ENCODE measurements around the gene DPT.

The DPT gene

DNA sequence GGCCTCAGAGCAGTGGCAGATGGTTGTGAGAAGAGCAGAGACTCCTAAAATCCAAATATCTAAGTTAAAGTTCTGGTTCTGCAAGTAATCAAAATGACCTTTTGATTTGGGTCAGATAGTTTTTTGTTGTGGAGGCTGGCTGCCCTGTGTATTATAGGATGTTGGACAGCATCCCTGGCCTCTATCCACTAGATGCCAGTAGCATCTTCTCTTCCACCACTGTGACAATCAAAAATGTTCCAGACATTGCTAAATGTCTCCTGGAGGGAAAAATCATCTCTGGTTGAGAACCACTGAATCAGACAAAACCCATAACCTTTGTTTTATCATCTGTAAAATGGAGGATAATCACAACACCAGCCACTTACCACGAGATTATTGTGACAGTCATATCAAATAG is 5.9 kb upstream of the DPT start:
- DNase-seq = no peak

DNA sequence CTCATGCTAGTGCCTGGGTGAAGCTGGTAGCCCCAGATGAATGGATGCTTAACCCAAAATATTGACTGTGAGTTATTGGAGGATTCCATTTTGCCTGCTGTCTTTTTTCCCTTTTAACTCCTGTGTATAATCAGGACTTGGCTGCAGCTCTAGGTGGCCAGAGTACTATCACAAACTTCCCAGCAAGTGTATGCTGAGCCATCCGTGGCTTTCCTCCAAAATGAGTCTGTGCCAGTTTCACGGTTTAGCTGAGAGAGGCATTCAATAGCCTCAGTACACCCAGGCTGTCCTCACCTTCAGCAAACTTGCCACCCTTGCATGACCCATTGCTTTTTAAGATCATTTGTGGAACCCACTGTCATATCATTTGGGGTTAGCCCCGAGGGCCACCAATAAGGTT is 5.3 kb upstream of the DPT start:
- DNase-seq = no peak

DNA sequence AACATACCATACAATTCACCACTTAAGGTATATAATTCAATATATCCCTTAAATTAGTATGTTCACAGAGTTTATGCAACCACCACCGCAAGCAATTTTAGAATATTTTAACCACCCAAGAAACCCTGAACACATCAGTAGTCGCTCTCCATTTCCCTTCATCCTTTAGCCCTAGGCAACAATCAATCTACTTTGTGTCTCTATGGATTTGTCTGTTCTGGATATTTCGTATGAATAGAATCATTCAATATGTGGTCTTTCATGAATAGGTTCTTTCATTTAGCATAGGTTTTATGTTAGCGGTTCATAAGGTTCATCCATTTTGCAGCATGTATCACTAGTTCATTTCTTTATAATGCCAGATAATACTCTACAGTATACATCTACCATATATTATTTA is 4.2 kb upstream of the DPT start:
- DNase-seq = no peak

DNA sequence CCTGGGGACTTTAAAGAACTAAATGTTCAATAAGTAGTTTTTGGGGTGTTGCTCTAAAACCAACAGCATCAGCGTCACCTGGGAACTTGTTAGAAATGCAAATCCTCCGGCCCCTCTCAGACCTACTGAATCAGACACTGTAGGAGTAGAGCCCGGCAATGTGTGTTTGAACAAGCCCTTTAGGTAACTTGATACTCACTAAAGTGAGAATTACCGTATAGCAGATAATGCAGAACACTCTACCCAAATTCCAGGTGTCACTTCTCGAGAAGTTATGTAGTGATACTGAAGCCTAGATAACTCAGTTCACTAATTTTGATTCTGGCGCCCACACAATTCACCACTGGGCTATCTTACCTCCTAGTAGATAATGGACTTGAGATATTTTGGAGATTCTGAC is 3.7 kb upstream of the DPT start:
- DNase-seq = no peak

DNA sequence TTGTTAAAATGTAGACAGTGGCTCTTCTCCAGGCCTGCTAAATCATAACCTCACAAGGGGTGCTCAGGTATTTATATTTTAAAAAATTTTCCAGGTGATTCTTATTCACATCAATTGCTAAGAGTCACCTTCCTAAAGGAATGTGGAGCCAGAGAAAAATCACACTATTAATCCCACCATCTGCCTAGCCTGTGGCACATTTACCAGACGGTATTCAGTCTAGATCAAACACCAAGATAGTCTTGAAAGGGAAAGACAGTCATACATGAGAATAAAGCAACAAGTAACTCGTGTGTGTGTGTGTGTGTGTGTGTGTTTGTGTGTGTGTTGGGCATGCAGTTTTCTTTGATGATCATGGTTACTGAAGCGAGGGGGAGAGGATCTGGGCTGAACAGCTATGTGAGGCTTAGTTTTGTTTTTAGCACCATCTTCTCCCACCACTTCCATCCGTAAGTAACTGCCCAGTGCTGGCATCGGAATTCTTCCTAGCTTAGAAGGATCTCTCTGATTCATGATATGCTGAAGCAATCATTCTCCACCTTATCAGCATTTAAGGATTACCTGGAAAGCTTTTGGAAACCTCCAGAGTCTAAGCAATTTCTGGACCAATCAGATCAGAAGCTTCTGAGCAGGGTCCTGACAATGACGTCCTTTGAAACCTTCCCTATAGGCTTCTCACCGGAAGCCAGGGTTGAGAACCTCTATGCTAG is 2.4 kb upstream of the DPT start:
- no peak for DNase-seq

GRCh38 chr1:168729405-168729802 is 398 bp upstream of the DPT start:
- no peak for DNase-seq

DNA sequence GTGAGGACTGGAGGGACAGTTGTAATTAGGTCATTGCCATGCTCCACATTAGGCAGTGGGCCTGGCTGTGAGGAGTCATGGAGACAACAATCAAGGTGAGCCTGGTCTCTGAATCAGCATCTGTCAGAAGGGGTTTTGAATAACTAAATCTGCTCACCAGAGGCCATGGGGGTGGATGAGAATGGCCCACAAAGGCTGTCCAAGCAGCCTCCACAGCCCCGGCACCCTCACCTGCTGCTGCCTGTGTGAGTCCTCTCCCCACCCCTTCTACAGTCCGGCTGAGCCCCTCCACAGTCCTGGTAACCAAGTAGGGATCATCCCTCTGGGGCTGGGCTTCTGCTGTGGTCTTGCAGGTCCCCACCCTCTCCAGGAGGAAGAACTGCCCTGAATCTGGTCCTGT is 2.3 kb downstream of the DPT start:
- no peak for DNase-seq

- no peak for DNase-seq
Measured at GRCh38 chr1:168726281-168726680, 2.7 kb downstream of the DPT start.

DNA sequence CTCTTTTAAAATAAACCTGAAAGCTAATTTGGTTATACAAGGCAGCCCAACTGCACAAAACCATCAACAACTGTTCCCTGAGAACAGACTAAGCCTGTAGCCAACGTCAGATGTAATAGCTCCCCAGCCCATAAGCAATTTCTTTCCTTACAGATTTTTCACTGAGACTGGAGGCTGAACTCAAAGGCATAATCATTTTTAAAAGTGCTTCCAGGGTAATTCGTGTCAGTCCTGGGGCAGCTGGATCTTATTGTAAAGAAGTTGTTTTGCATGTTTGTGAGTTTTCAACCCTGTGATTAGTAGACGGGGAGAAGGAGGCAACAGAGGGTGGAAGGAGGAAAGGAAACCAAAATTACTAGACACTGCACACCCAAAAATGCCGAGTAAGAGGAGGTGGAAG is 3.2 kb downstream of the DPT start:
- DNase-seq = no peak

DNA sequence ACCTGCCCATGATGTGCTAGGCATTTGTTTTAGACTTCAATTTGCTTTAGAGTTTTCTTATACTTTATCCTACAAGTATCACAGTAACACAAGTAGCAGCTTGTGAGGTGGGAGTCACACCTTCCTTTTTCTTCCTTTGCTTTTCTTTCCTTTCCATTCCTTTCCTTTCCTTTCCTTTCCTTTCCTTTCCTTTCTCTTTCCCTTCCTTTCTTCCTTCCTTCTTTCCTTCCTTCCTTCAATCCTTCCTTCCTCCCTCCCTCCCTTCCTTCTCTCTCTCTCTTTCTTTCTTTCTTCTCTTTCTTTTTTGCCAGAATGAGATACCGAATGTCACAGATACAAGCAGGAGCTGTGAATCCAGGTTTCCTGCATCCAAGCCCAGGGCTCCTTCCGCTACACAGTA is 3.9 kb downstream of the DPT start:
- no peak for DNase-seq

DNA sequence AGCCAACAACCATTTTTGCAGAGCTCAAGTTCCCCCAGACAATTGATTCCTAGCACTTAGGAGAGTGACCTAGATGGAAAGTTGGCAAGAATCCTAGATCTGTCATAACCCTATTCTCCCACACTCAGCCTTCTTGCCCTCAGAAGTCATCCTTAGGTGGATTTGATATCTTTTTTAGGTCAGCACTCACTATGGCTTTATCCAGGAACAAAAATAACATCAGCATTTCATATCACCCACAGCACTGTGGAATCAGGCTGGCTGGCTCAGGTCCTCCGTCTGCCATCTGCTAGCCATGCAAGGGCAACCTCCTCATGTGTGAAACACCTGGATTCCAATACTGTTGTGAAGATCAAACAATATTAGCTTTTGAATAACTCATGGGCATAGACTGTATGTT is 6.0 kb downstream of the DPT start:
- no peak for DNase-seq

GRCh38 chr1:168720839-168721238 is 8.2 kb downstream of the DPT start:
- no peak for DNase-seq

DNA sequence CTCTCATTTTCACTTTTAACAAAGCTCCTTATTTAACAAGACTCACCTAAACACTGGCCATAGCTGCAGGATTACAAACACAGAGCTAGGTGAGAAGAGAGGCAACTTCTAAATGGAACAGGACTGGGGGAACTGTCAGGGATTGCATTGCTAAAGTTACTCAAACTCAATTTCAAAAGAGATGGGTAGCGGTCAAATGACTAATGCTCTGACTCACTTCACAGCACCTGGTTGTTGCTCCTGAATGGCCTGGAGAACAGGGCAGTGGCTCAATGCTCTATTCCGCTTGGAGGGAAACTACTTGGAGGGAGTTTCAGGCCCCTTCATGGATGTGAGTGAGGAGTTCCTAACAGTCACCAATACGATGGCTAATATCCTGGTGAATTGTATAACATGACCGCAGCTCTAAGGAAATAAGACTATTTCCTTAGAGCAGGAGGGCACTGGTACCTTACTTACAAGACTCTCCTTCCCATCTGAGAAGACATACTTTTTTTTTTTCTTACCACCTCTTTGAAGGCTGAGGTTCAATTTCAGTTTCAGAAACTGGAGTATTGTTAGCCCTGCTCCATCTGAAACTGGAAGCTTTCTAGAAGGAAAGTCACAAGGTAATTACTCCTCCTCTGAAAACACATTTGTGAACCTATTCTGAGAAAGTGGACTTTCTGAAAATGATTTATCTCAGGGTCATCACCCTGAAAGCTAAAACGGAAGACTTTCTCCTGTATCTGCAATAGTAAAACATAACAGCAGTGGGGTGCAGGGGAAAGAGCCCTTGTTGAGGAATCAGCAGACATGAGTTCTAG is 9.5 kb downstream of the DPT start:
- no peak for DNase-seq

- DNase-seq = no peak
Measured at GRCh38 chr1:168717906-168718891, 10.8 kb downstream of the DPT start.

GRCh38 chr1:168714012-168714411 is 15.0 kb downstream of the DPT start:
- no peak for DNase-seq

DNA sequence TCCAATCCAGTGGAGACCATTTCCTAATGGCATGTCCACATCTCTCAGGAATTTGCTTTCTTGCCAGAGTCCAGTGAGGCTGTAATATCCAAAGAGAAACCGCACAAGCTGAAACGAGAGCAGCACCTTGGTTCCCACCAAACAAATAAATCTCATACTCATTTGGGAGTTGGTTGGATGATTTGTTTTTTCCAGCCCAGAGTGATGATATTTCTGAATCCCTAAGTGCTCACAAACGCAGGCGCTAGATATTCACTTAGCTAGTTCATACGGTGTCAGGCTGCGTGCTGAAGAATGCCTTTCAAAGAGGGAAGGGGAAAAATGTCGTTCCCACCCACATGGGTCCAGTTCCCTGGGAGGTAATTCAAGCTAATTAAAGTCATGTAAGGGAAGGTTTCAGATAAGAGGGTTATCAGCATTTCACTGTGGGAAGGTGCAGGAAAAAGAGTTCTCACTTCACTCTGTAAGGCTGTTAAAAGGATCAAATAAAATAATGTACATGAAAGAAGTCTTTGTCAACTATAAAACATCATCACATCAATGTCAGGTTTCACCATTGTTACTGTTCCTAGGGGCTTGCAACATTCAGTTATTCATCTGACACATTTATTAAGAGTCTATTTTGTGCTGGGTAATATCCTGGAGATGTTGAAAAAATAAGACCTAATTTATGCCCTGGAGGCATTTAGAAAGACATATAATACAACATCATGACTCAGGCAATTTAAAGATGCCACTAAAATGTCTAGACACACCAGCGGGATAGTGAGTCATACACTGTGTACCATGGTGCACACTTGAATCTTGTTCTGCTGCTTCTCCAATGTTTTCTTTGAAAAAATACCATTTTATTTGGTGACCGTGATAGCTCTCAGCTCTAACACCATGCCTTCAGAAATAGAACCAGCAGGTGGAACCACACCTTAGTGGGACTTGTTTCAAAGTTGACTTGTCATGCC is 19.3 kb downstream of the DPT start:
- DNase-seq = no peak

GRCh38 chr1:168708698-168709404 is 20.2 kb downstream of the DPT start:
- DNase-seq = no peak

DNA sequence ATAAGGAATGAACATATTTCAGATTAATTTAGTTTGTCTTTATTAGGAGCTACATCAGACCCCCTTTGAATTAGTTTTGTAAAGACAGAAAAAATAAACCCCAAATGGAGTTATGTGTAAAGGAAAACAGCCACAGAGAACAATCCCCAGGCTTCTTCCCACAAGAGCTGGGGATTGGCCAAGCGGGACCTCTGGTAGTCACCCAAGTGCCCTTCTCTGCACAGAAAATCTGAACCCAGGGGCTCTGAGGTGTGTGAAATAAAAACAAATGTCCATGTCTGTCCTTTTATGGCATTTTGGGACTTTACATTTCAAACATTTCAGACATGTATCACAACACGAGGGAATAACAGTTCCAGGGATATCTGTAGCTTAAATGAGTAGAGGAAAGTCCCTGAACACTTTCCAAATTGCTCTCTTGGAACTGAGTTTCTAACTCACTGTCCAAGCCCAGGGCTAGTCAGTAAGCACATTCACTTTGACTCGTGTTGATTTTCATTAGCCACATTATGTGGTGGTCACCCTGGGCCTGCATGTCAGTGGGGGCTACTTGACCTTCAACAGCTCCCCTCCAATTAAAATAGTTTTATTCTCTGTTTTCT is 22.5 kb downstream of the DPT start:
- no peak for DNase-seq

- no peak for DNase-seq
Measured at GRCh38 chr1:168700575-168701268, 28.3 kb downstream of the DPT start.

GRCh38 chr1:168698453-168698852 is 30.6 kb downstream of the DPT start:
- DNase-seq = no peak

Data from stimulated activated CD8-positive, alpha-beta memory T cell treated with anti-CD3 and anti-CD28 coated beads, Interleukin-4, amount 100 ng/mL, for 48 hours (primary cell).